HG03066 (cell line): Measurements from ENCODE around the gene AKAP5.

Source experiments
- ATAC-seq: cut with Tn5 transposase; IDR thresholded peaks from one replicate; pipeline ENCODE4 v1.9.1; 2021; ENCODE audit warnings: low read depth; ENCODE audit not compliant: unreplicated experiment

Gene AKAP5

GRCh38 chr14:64522591-64523355 is 57.5 kb downstream of the AKAP5 start:
- no peak for ATAC-seq
